Loucy (cell line): ENCODE data around the gene PTPRN2.

Source experiments
- H2AFZ ChIP-seq: fragments of 200-600 bp; sonication (generic); 2 replicates; pipeline ENCODE4 v1.6.0; 2016; ENCODE audit warnings: antibody characterized with exemption, mild to moderate bottlenecking, low read length, moderate library complexity
- H3F3A ChIP-seq: fragments of 200-600 bp; 2 replicates; pipeline ENCODE4 v1.6.0; 2016; ENCODE audit warnings: antibody characterized with exemption, low read depth, mild to moderate bottlenecking
- H3K27me3 ChIP-seq: fragments of 200-600 bp; sonication (generic); 2 replicates; pipeline ENCODE4 v1.6.1; 2014; ENCODE audit warnings: low read length, mild to moderate bottlenecking; ENCODE audit not compliant: insufficient read depth, poor library complexity, severe bottlenecking
- H3K36me3 ChIP-seq: fragments of 200-600 bp; sonication (generic); 2 replicates; pipeline ENCODE4 v1.6.1; 2016; ENCODE audit warnings: low read length; ENCODE audit not compliant: insufficient read depth
- H3K4me1 ChIP-seq: fragments of 200-600 bp; sonication (generic); 2 replicates; pipeline ENCODE4 v1.5.1; 2014; ENCODE audit warnings: low read length, mild to moderate bottlenecking; ENCODE audit not compliant: insufficient read depth, poor library complexity, severe bottlenecking
- H3K4me2 ChIP-seq: fragments of 200-600 bp; sonication (generic); 2 replicates; pipeline ENCODE4 v1.6.0; 2014; ENCODE audit warnings: antibody characterized with exemption, low read length, low read depth, mild to moderate bottlenecking; ENCODE audit not compliant: poor library complexity, severe bottlenecking
- H3K4me3 ChIP-seq: fragments of 200-600 bp; sonication (generic); 2 replicates; pipeline ENCODE4 v1.5.1; 2014; ENCODE audit warnings: low read length, mild to moderate bottlenecking, mixed read lengths; ENCODE audit not compliant: poor library complexity, severe bottlenecking
- H3K79me2 ChIP-seq: fragments of 200-600 bp; sonication (generic); 2 replicates; pipeline ENCODE4 v1.6.1; 2014; ENCODE audit warnings: low read length; ENCODE audit not compliant: insufficient read depth
- H3K9ac ChIP-seq: fragments of 200-600 bp; sonication (generic); 2 replicates; pipeline ENCODE4 v1.6.0; 2014; ENCODE audit warnings: mild to moderate bottlenecking, low read depth, low read length, moderate library complexity; ENCODE audit not compliant: poor library complexity, severe bottlenecking
- H3K9me2 ChIP-seq: fragments of 200-600 bp; sonication (generic); replicated peaks from 2 replicates; pipeline ENCODE4 v1.6.1; 2016; ENCODE audit warnings: low read depth, low read length, mixed read lengths
- H3K9me3 ChIP-seq: fragments of 200-600 bp; sonication (generic); 2 replicates; pipeline ENCODE4 v1.6.1; 2014; ENCODE audit warnings: mild to moderate bottlenecking, antibody characterized with exemption, low read length, low read depth; ENCODE audit not compliant: insufficient read depth
- H4K20me1 ChIP-seq: fragments of 200-600 bp; sonication (generic); 2 replicates; pipeline ENCODE4 v1.6.0; 2014; ENCODE audit warnings: antibody characterized with exemption, low read length, mild to moderate bottlenecking; ENCODE audit not compliant: insufficient read depth, poor library complexity, severe bottlenecking
- EZH2phosphoT487 ChIP-seq: fragments of 200-600 bp; IDR thresholded peaks from 2 replicates; pipeline ENCODE4 v1.6.1; 2018; ENCODE audit warnings: antibody characterized with exemption, mild to moderate bottlenecking, moderate library complexity, borderline replicate concordance
- TF ChIP-seq, protein P1 (sequence below): fragments of 200-600 bp; sonication (generic); conservative IDR thresholded peaks from 2 replicates; pipeline ENCODE4 v1.5.1; 2014; ENCODE audit warnings: mild to moderate bottlenecking, antibody characterized with exemption, low read length

Gene PTPRN2

DNA sequence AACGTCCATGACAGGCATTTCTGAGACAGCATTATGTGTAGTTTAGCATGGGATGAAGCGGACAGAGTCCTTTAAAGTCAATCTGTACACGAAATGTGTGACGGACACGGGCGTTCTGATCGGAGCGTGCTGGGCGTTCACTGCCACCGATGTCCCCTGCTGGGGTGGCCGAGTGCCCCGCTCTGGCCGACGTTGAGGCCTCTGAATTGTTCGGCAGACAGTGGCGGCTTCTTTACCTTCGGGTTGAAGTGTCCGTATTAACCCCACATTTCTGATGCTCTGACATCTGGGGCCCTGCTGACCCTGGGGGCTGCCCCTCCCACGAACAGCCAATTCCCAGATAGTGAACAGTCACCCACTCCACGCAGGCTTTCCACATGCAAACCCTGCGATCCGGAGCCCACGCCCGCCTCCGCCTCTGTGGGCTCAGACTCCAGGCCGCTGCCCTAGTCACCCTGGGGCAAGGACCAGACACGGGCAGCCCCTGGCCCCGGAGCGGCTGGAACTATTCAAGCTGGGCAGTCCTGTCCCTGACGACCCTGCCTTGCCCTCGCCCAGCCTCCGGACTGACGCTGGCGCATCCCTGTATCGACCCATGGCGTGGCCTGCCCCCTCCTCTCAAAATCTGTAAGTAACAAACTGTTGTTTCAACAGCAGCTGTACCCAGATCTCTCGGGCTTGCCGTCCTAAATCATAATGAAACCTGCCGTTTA is 445.7 kb downstream of the PTPRN2 start:
- Histone ChIP-seq H3K79me2 (no peaks in the 10 kb centered on the region), H3K9me2 (no peaks in the 10 kb centered on the region), H4K20me1 (no peaks in the 10 kb centered on the region), H3K27me3 (no peaks in the 10 kb centered on the region), H3K4me2 (no peak overlapping the region), H3K9ac (no peak overlapping the region), H3K36me3 (no peaks in the 10 kb centered on the region), H3F3A (no peaks in the 10 kb centered on the region), H3K4me1 (no peaks in the 10 kb centered on the region), H3K4me3 (no peak overlapping the region), H2AFZ (no peak overlapping the region), H3K9me3 (peaks cover 6% of the 10 kb centered on the region; the same call in 1 of the 2 replicates)
- no peak for TF ChIP-seq EZH2phosphoT487
- TF ChIP-seq, protein P1, sequence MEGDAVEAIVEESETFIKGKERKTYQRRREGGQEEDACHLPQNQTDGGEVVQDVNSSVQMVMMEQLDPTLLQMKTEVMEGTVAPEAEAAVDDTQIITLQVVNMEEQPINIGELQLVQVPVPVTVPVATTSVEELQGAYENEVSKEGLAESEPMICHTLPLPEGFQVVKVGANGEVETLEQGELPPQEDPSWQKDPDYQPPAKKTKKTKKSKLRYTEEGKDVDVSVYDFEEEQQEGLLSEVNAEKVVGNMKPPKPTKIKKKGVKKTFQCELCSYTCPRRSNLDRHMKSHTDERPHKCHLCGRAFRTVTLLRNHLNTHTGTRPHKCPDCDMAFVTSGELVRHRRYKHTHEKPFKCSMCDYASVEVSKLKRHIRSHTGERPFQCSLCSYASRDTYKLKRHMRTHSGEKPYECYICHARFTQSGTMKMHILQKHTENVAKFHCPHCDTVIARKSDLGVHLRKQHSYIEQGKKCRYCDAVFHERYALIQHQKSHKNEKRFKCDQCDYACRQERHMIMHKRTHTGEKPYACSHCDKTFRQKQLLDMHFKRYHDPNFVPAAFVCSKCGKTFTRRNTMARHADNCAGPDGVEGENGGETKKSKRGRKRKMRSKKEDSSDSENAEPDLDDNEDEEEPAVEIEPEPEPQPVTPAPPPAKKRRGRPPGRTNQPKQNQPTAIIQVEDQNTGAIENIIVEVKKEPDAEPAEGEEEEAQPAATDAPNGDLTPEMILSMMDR: no peak

DNA sequence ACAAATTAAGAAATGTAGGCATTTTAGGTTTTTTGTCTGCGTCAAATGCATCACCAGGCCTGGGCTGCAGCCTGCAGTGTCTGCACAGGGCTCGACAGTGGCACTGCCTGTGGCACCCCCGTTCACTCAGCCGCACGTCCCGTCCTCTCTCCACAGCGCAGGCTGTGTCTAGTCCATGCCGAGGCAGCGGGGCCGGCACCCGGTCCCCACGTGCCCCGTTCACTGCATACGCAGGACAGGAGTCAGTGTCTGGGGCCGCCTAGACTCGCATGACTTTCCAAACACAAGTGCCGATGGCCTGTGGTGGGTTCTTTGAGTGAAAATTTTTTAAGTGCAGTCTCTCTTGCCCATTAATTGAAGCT is 446.4 kb downstream of the PTPRN2 start:
- H2AFZ ChIP-seq: no peak overlapping the region
- no peak overlapping the region for H3K4me3 ChIP-seq
- H3K27me3 ChIP-seq: no peaks in the 10 kb centered on the region
- no peaks in the 10 kb centered on the region for H3F3A ChIP-seq
- no peaks in the 10 kb centered on the region for H3K79me2 ChIP-seq
- H3K9me3 ChIP-seq: peaks cover 13% of the 10 kb centered on the region; the same call in 1 of the 2 replicates
- no peaks in the 10 kb centered on the region for H3K4me1 ChIP-seq
- H4K20me1 ChIP-seq: no peaks in the 10 kb centered on the region
- H3K9ac ChIP-seq: no peak overlapping the region
- no peaks in the 10 kb centered on the region for H3K36me3 ChIP-seq
- TF ChIP-seq, protein P1: no peak
- TF ChIP-seq EZH2phosphoT487: no peak
- no peaks in the 10 kb centered on the region for H3K9me2 ChIP-seq
- H3K4me2 ChIP-seq: no peak overlapping the region

DNA sequence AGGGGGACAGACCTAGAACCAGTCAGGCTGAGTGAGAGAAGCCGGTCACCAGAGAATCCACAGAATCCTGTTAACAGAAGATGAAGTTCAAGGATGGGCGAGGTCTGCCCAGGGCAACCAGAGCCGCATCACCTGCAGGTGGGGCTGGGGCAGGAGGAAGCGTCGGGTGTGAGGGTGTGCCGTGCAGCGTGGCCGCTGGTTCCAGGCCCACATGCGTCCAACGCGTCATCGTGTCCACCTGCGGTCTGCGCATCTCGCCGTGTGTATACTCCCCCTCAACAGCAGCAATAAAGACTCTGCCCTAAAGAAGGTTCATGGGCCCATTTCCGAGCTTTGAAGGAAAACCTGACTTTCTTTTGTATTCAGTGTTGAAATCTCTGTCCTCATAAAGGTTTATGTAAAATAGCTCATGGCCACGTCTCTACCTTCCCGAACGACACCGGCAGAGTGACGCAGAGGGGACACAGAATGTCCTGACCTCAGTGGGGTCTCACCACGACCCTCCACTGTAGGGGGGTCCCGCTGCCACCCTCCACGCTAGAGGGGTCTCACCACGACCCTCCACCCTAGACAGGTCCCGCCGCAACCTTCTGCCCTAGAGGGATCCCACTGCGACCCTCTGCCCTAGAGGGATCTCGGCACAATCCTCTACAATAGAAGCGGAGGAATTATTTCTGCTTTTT is 446.9 kb downstream of the PTPRN2 start:
- Histone ChIP-seq H3K79me2 (no peaks in the 10 kb centered on the region), H3K9me3 (peaks cover 14% of the 10 kb centered on the region; the same call in 1 of the 2 replicates), H3K27me3 (no peaks in the 10 kb centered on the region), H2AFZ (no peak overlapping the region), H3K9me2 (no peaks in the 10 kb centered on the region), H3K4me1 (no peaks in the 10 kb centered on the region), H3K36me3 (no peaks in the 10 kb centered on the region), H4K20me1 (no peaks in the 10 kb centered on the region), H3K9ac (no peak overlapping the region), H3K4me3 (no peak overlapping the region), H3F3A (no peaks in the 10 kb centered on the region), H3K4me2 (no peak overlapping the region)
- no peak for TF ChIP-seq EZH2phosphoT487
- TF ChIP-seq, protein P1: no peak
